B cell (primary cell): ENCODE results near the gene POFUT1. TPM values are rescaled to one million over a fixed set of nuclear protein-coding genes. Genes with fewer than 3 reads are reported as not detected.

ENCODE experiments used
- ATAC-seq: fragments of 200-7000 bp; cut with Tn5 transposase; one replicate; pipeline ENCODE4 v1.10.0; 2021; ENCODE audit warnings: low read depth, mild to moderate bottlenecking, moderate number of reproducible peaks, moderate library complexity
- CTCF ChIA-PET: fragments of 350-600 bp; sonication (Branson Sonifier 250); formaldehyde crosslinking; loops from one replicate; lab custom pipeline; 2021; ENCODE audit warnings: antibody characterized with exemption, inconsistent platforms; lab: Charles Lee
- POLR2A ChIA-PET: fragments of 350-600 bp; sonication (Branson Sonifier 250); formaldehyde crosslinking; loops from one replicate; lab custom pipeline; 2021; ENCODE audit warnings: antibody characterized with exemption; lab: Charles Lee
- DNase-seq: peaks from one replicate; pipeline ENCODE4 v3.0.0; 2013
- H2AFZ ChIP-seq: 2 replicates; pipeline ENCODE4 v1.6.1; 2012; ENCODE audit warnings: mild to moderate bottlenecking, low read depth, low read length; ENCODE audit not compliant: insufficient read depth, poor library complexity, severe bottlenecking
- H3K27ac ChIP-seq, 2 donors: 1 replicate in 1 of 2; 2 replicates in 1 of 2; pipeline ENCODE4 v1.5.1; 2012 to 2013; ENCODE audit warnings: low read length in 2 of 2, mild to moderate bottlenecking in 2 of 2, moderate library complexity in 1 of 2
- H3K27me3 ChIP-seq, 4 experiments: fragments of 200-600 bp in 1 of 4; sonication (generic) in 1 of 4; replicated peaks in 1 of 4; 1 replicate in 2 of 4; 2 replicates in 2 of 4; pipeline versions ENCODE4 v1.6.1 to v1.7.0; 2013 to 2016; ENCODE audit warnings: low read length in 3 of 4, mild to moderate bottlenecking in 2 of 4, mixed read lengths in 1 of 4, moderate library complexity in 1 of 4; ENCODE audit not compliant: insufficient read depth in 4 of 4, control insufficient read depth in 3 of 4; ENCODE audit errors: control extremely low read depth in 1 of 4
- H3K36me3 ChIP-seq, 2 experiments: replicated peaks in 1 of 2; 1 replicate in 1 of 2; 2 replicates in 1 of 2; pipeline versions ENCODE4 v1.6.1 to v1.7.1; 2013; ENCODE audit warnings: low read length in 1 of 2; ENCODE audit not compliant: insufficient read depth in 2 of 2, control insufficient read depth in 1 of 2; ENCODE audit errors: control extremely low read depth in 1 of 2, extremely low read depth in 1 of 2
- H3K4me1 ChIP-seq, 2 donors: fragments of 200-600 bp in 1 of 2; sonication (generic) in 1 of 2; 1 replicate in 1 of 2; 2 replicates in 1 of 2; pipeline versions ENCODE4 v1.5.1 to v1.6.1; 2013 to 2017; ENCODE audit warnings: low read length in 2 of 2; ENCODE audit not compliant: control insufficient read depth in 2 of 2, insufficient read depth in 2 of 2
- H3K4me2 ChIP-seq: replicated peaks from 2 replicates; pipeline ENCODE3; 2012; ENCODE audit warnings: mild to moderate bottlenecking, low read depth, low read length; ENCODE audit not compliant: poor library complexity, severe bottlenecking
- H3K4me3 ChIP-seq, 5 experiments: fragments of 200-600 bp in 1 of 5; sonication (generic) in 1 of 5; 1 replicate in 3 of 5; 2 replicates in 2 of 5; pipeline versions ENCODE4 v1.5.1 to v1.7.0; 2011 to 2016; ENCODE audit warnings: low read length in 4 of 5, mild to moderate bottlenecking in 4 of 5, low read depth in 2 of 5, control low read depth in 1 of 5, moderate library complexity in 1 of 5; ENCODE audit not compliant: insufficient read depth in 1 of 5; ENCODE audit errors: control extremely low read depth in 1 of 5, extremely low read depth in 1 of 5
- H3K79me2 ChIP-seq: fragments of 200-600 bp; sonication (generic); one replicate; pipeline ENCODE4 v1.6.0; 2016; ENCODE audit warnings: low read length; ENCODE audit not compliant: control insufficient read depth, insufficient read depth
- H3K9ac ChIP-seq: fragments of 200-600 bp; sonication (generic); 2 replicates; pipeline ENCODE4 v1.6.1; 2017; ENCODE audit warnings: mild to moderate bottlenecking, low read length, moderate library complexity
- H3K9me3 ChIP-seq, 3 donors: one replicate each; pipeline versions ENCODE4 v1.6.1 to v1.7.1; 2013; ENCODE audit warnings: low read length in 2 of 3; ENCODE audit not compliant: control insufficient read depth in 2 of 3, insufficient read depth in 1 of 3; ENCODE audit errors: control extremely low read depth in 1 of 3
- H4K20me1 ChIP-seq: 2 replicates; pipeline ENCODE4 v1.6.0; 2012; ENCODE audit warnings: mild to moderate bottlenecking, low read length; ENCODE audit not compliant: insufficient read depth, control insufficient read depth, poor library complexity, severe bottlenecking
- H3K27ac Mint-ChIP-seq: one replicate; pipeline ENCODE4 v1.8.0; 2021; ENCODE audit warnings: mixed read lengths
- H3K27me3 Mint-ChIP-seq: one replicate; pipeline ENCODE4 v1.8.0; 2021; ENCODE audit warnings: mixed read lengths
- H3K4me1 Mint-ChIP-seq: one replicate; pipeline ENCODE4 v1.8.0; 2021; ENCODE audit warnings: mixed read lengths
- H3K4me3 Mint-ChIP-seq: one replicate; pipeline ENCODE4 v1.8.0; 2021; ENCODE audit warnings: mixed read lengths
- H3K9me3 Mint-ChIP-seq: one replicate; pipeline ENCODE4 v1.8.0; 2022; ENCODE audit warnings: mixed read lengths; ENCODE audit not compliant: insufficient read depth
- CTCF ChIP-seq: fragments of 200-600 bp; IDR thresholded peaks from one replicate; pipeline ENCODE4 v1.8.0; 2022; ENCODE audit warnings: antibody characterized with exemption, mild to moderate bottlenecking
- EZH2 ChIP-seq: IDR thresholded peaks from 2 replicates; pipeline ENCODE4 v1.6.1; 2012; ENCODE audit warnings: borderline replicate concordance, low read depth, mild to moderate bottlenecking, moderate library complexity, low read length; ENCODE audit not compliant: insufficient read depth, poor library complexity, severe bottlenecking
- WGBS: methylation state at CpG from one replicate; pipeline ENCODE4 v1.1.5; 2013; ENCODE audit warnings: missing lambda C conversion rate; ENCODE audit not compliant: insufficient coverage; 5-methylcytosine and 5-hydroxymethylcytosine counted together
- intact Hi-C: fragments of 100-400 bp; cut with micrococcal nuclease; formaldehyde crosslinking; loops from one replicate; pipeline ENCODE4 v1.10.0; 2022
- polyA plus RNA-seq: library from polyadenylated mRNA; depleted of rRNA; stranded (reverse); fragments of >200 nt; gene quantifications from 2 replicates; pipeline ENCODE4 v1.2.3, GENCODE V29; 2012
- total RNA-seq, 2 donors: library from RNA; stranded (reverse); fragments of 120-200 nt in 1 of 2; gene quantifications; 1 replicate in 1 of 2; 2 replicates in 1 of 2; pipeline versions ENCODE4 v1.2.3 to v1.2.4, GENCODE V29; 2013 to 2022

The POFUT1 gene
- total and polyA plus RNA-seq, 2 donors (not counting 1 experiment from before 2014, with no cell fraction given) = 7.8 to 18.1 TPM

- WGBS = under 1% methylated on average over 62 of the region's 62 CpGs
- Histone ChIP-seq H4K20me1 (peaks cover 7% of the 10 kb centered on the region), H3K4me3 (peak within 1 kb of the TSS; percentile 76 to 98 (median 96)), H3K27me3 (no peaks in the 10 kb centered on the region), H3K9ac (peak within 1 kb of the TSS; percentile 93), H3K4me1 (peaks cover 33 to 41% of the 10 kb centered on the region in 2 donors), H3K4me2 (peak within 1 kb of the TSS; percentile 90), H3K9me3 (peaks cover 0 to 4% (median 0%) of the 10 kb centered on the region in 3 donors), H3K36me3 (peaks cover 0 to 14% of the 10 kb centered on the region in 2 experiments), H3K79me2 (peaks cover 57% of the 10 kb centered on the region), H2AFZ (peak within 1 kb of the TSS; percentile 77), H3K27ac (peak within 1 kb of the TSS; percentile 82 to 92)
- Mint-ChIP-seq H3K9me3 (no peaks in the 10 kb centered on the region), H3K4me1 (peaks cover 51% of the 10 kb centered on the region), H3K27ac (peak within 1 kb of the TSS; percentile 94), H3K27me3 (no peaks in the 10 kb centered on the region), H3K4me3 (peak within 1 kb of the TSS; percentile 95)
- CTCF ChIA-PET = no interaction called here
- intact Hi-C loops = loop anchor here (1.0 to 5.0 kb wide), 3 partner anchors 71 to 210 kb away; partner anchors contain the start of genes PLAGL2 and POFUT1
- DNase-seq (peak; percentile 93), ATAC-seq (peak; percentile 77)
- TF ChIP-seq EZH2 = no peak
- TF ChIP-seq CTCF = no peak
- POLR2A ChIA-PET = interaction anchor here (0.8 to 1.1 kb wide), 3 partner anchors 8 to 1716 kb away, joined by 3 to 5 read pairs (median 4); no protein-coding TSS in a partner anchor
Measured at GRCh38 chr20:32277361-32278198, 69.9 kb downstream of the POFUT1 start, which contains the start of gene KIF3B. Gene KIF3B, plus strand, starts transcription at chr20:32277651. Its CDS starts 32,127 bp downstream, at chr20:32309778.
